ENCODE data around the gene ANKS1A. TPM values are rescaled to one million over a fixed set of nuclear protein-coding genes. Genes with fewer than 3 reads are reported as not detected.

Gene ANKS1A
- total RNA-seq, 2 experiments from 2014 or later = 6.4 to 6.9 TPM

GRCh38 chr6:35048031-35048613 is 159.1 kb downstream of the ANKS1A start:
- Histone ChIP-seq H3K4me3 (ENCODE audit: low read length) (no peak overlapping the region), H3K27me3 (ENCODE audit: control insufficient read depth in 1 of 2, insufficient read depth in 2 of 2, low read length in 2 of 2) (no peaks in the 10 kb centered on the region), H3K9me3 (ENCODE audit: control insufficient read depth in 1 of 2, insufficient read depth in 1 of 2, low read length in 2 of 2) (no peaks in the 10 kb centered on the region), H3K36me3 (ENCODE audit: insufficient read depth, low read length) (peaks cover 4% of the 10 kb centered on the region), H3K27ac (ENCODE audit: low read depth in 1 of 2, low read length in 2 of 2) (no peak overlapping the region), H3K4me1 (ENCODE audit: insufficient read depth, low read length) (peaks cover 14% of the 10 kb centered on the region)
- H3K36me3 Mint-ChIP-seq (ENCODE audit: low read depth) = no peaks in the 10 kb centered on the region
- no peak overlapping the region for H3K27ac Mint-ChIP-seq
- H3K27me3 Mint-ChIP-seq = no peaks in the 10 kb centered on the region
- H3K4me1 Mint-ChIP-seq (ENCODE audit: low read depth) = no peaks in the 10 kb centered on the region
- peak in 2 of 14 experiments; percentile 47 to 49 for DNase-seq
- intact Hi-C loops (cut with DNase I, micrococcal nuclease) = loop anchor here (1.0 to 10.0 kb wide), 3 partner anchors 61 to 1313 kb away; no protein-coding TSS in a partner anchor
- ATAC-seq (ENCODE audit: poor library complexity) = peak; percentile 11
- no peak for TF ChIP-seq CTCF (IDR thresholded peaks at IDR 0.05)
- H3K9me3 Mint-ChIP-seq = no peaks in the 10 kb centered on the region
- POLR2A ChIA-PET = no interaction called here
- CTCF ChIA-PET = no interaction called here
- no peak overlapping the region for H3K4me3 Mint-ChIP-seq

- Histone ChIP-seq H3K9me3 (ENCODE audit: control insufficient read depth in 1 of 2, insufficient read depth in 1 of 2, low read length in 2 of 2) (no peaks in the 10 kb centered on the region), H3K27me3 (ENCODE audit: control insufficient read depth in 1 of 2, insufficient read depth in 2 of 2, low read length in 2 of 2) (no peaks in the 10 kb centered on the region), H3K4me3 (ENCODE audit: low read length) (peak overlapping the region; percentile 44), H3K36me3 (ENCODE audit: insufficient read depth, low read length) (peaks cover 6% of the 10 kb centered on the region), H3K27ac (ENCODE audit: low read depth in 1 of 2, low read length in 2 of 2) (no peak overlapping the region), H3K4me1 (ENCODE audit: insufficient read depth, low read length) (peaks cover 14% of the 10 kb centered on the region)
- intact Hi-C loops (cut with DNase I, micrococcal nuclease) = loop anchor here (1.0 to 10.0 kb wide), 3 partner anchors 61 to 1314 kb away; no protein-coding TSS in a partner anchor
- Mint-ChIP-seq H3K9me3 (no peaks in the 10 kb centered on the region), H3K4me3 (no peak overlapping the region), H3K27me3 (no peaks in the 10 kb centered on the region), H3K4me1 (ENCODE audit: low read depth) (no peaks in the 10 kb centered on the region), H3K27ac (no peak overlapping the region), H3K36me3 (ENCODE audit: low read depth) (no peaks in the 10 kb centered on the region)
- TF ChIP-seq CTCF (IDR thresholded peaks at IDR 0.05) = peak; percentile 26
- peak; percentile 86 for ATAC-seq (ENCODE audit: poor library complexity)
- peak in 13 of 14 experiments; percentile 3 to 54 (median 18) for DNase-seq
- ChIA-PET CTCF (no interaction called here), POLR2A (interaction anchor here (0.8 kb wide), 1 partner anchor 91 kb away, joined by 3 read pairs; no protein-coding TSS in a partner anchor)
These were observed 159.6 kb downstream of the ANKS1A start for GRCh38 chr6:35048631-35049083.

GRCh38 chr6:35049156-35049735 is 160.2 kb downstream of the ANKS1A start:
- ChIA-PET CTCF (no interaction called here), POLR2A (interaction anchor here (0.8 kb wide), 1 partner anchor 91 kb away, joined by 3 read pairs; no protein-coding TSS in a partner anchor)
- H3K9me3 Mint-ChIP-seq = no peaks in the 10 kb centered on the region
- no peak for TF ChIP-seq CTCF (IDR thresholded peaks at IDR 0.05)
- intact Hi-C loops (cut with DNase I, micrococcal nuclease) = loop anchor here in 1 of 2 experiments (10.0 kb wide), 2 partner anchors 174 to 1314 kb away; no protein-coding TSS in a partner anchor
- no peak overlapping the region for H3K27ac Mint-ChIP-seq
- no peaks in the 10 kb centered on the region for H3K27me3 ChIP-seq (ENCODE audit: control insufficient read depth in 1 of 2, insufficient read depth in 2 of 2, low read length in 2 of 2)
- peaks cover 9% of the 10 kb centered on the region for H3K36me3 ChIP-seq (ENCODE audit: insufficient read depth, low read length)
- no peaks in the 10 kb centered on the region for H3K9me3 ChIP-seq (ENCODE audit: control insufficient read depth in 1 of 2, insufficient read depth in 1 of 2, low read length in 2 of 2)
- peaks cover 14% of the 10 kb centered on the region for H3K4me1 ChIP-seq (ENCODE audit: insufficient read depth, low read length)
- DNase-seq = no peak
- H3K27ac ChIP-seq (ENCODE audit: low read depth in 1 of 2, low read length in 2 of 2) = no peak overlapping the region
- no peak overlapping the region for H3K4me3 Mint-ChIP-seq
- no peak for ATAC-seq (ENCODE audit: poor library complexity)
- H3K36me3 Mint-ChIP-seq (ENCODE audit: low read depth) = peaks cover 3% of the 10 kb centered on the region
- H3K27me3 Mint-ChIP-seq = no peaks in the 10 kb centered on the region
- H3K4me3 ChIP-seq (ENCODE audit: low read length) = no peak overlapping the region
- H3K4me1 Mint-ChIP-seq (ENCODE audit: low read depth) = no peaks in the 10 kb centered on the region
